Suprapubic skin (tissue), 4 donors: Measurements from ENCODE around the gene SETD2. TPM values are rescaled to one million over a fixed set of nuclear protein-coding genes. Genes with fewer than 3 reads are reported as not detected.
"Not testable (repeated sequence)": the region's sequence is repeated elsewhere in the genome, so short reads cannot be mapped to it uniquely, and the experiment has no call there.

Source experiments
- DNase-seq, 2 donors: peaks; one replicate each; pipeline ENCODE4 v3.0.0-alpha.2; 2019; ENCODE audit warnings: low spot score in 2 of 2
- H3K27ac ChIP-seq: fragments of 200-600 bp; sonication (generic); one replicate; pipeline ENCODE4 v1.5.1; 2019
- H3K27me3 ChIP-seq: fragments of 200-600 bp; sonication (generic); one replicate; pipeline ENCODE4 v1.5.1; 2019
- H3K36me3 ChIP-seq: fragments of 200-600 bp; sonication (generic); one replicate; pipeline ENCODE4 v1.5.1; 2019
- H3K4me1 ChIP-seq: fragments of 200-600 bp; sonication (generic); one replicate; pipeline ENCODE4 v1.5.1; 2019
- H3K4me3 ChIP-seq: fragments of 200-600 bp; sonication (generic); one replicate; pipeline ENCODE4 v1.5.1; 2019; ENCODE audit warnings: mild to moderate bottlenecking
- H3K9me3 ChIP-seq: fragments of 200-600 bp; sonication (generic); one replicate; pipeline ENCODE4 v1.5.1; 2019
- CTCF ChIP-seq, 2 donors: fragments of 200-600 bp in 1 of 2; fragments of 450-650 bp in 1 of 2; sonication (generic) in 1 of 2; IDR thresholded peaks; one replicate each; pipeline ENCODE4 v1.5.1; 2016 to 2019; ENCODE audit warnings: antibody characterized with exemption in 2 of 2, mild to moderate bottlenecking in 1 of 2, moderate library complexity in 1 of 2
- EP300 ChIP-seq: sonication (generic); formaldehyde crosslinking; IDR thresholded peaks from one replicate; pipeline ENCODE4 v1.6.1; 2017; ENCODE audit warnings: antibody characterized with exemption
- POLR2A ChIP-seq, 2 donors: fragments of 450-650 bp; IDR thresholded peaks; one replicate each; pipeline ENCODE4 v1.6.1; 2017; ENCODE audit warnings: antibody characterized with exemption in 2 of 2, mild to moderate bottlenecking in 2 of 2, moderate library complexity in 2 of 2
- POLR2AphosphoS5 ChIP-seq, 3 donors: sonication (generic); formaldehyde crosslinking; IDR thresholded peaks; one replicate each; pipeline ENCODE4 v1.6.1; 2017; ENCODE audit warnings: antibody characterized with exemption in 3 of 3
- WGBS: methylation state at CpG from one replicate; pipeline ENCODE4 v1.1.5; 2018; 5-methylcytosine and 5-hydroxymethylcytosine counted together
- total RNA-seq, 4 donors: library from RNA; depleted of rRNA; stranded (reverse); fragments of >200 nt; gene quantifications; one replicate each; pipeline ENCODE4 v1.1.0, GENCODE V29; 2016

Gene SETD2
- total RNA-seq, 4 donors from 2014 or later, result 41.4 to 78.6 (median 53.4) TPM

DNA sequence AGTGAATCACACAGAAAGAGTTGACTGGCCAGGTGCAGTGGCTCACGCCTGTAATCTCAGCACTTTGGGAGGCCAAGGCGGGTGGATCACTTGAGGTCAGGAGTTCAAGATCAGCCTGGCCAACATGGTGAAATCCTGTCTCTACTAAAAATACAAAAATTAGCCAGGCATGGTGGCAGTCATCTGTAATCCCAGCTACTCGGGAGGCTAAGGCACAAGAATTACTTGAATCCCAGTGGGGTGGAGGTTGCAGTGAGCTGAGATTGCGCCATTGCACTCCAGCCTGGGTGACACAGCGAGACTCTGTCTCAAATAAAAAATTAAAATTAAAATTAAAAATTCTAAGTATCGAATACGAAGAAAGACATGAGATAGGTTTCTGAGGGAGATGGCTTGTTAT lies 23.4 kb downstream of the SETD2 start:
- not testable (repeated sequence) for H3K4me1 ChIP-seq, H3K9me3 ChIP-seq
- 80% methylated on average over 7 of the region's 7 CpGs for WGBS

DNA sequence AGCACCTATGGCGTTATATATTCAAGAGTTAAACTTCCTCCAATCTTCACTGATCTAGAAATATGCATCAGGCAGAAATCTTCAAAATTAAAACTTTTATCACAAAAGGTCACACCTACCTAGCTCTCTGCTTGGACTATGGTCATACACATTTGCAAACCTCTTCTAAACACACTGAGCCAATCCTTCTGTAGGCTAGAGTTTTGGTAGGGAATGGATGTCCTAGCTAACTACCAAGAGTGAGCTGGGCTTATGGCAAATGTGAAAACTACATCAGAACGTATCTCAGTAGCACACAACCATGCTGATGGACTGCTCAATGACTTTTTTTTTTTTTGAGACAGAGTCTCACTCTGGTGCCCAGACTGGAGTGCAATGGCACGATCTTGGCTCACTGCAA lies 29.6 kb downstream of the SETD2 start:
- Histone ChIP-seq H3K36me3 (no peaks in the 10 kb centered on the region), H3K27ac (no peak overlapping the region), H3K27me3 (no peaks in the 10 kb centered on the region), H3K9me3 (no peaks in the 10 kb centered on the region), H3K4me3 (no peak overlapping the region), H3K4me1 (peaks cover 13% of the 10 kb centered on the region)
- WGBS, result 72% methylated on average over 3 of the region's 3 CpGs
- no peak for DNase-seq
- no peak for TF ChIP-seq EP300
- TF ChIP-seq CTCF (IDR thresholded peaks at IDR 0.05), result no peak
- no peak for TF ChIP-seq POLR2A (IDR thresholded peaks at IDR 0.05)
- no peak for TF ChIP-seq POLR2AphosphoS5 (IDR thresholded peaks at IDR 0.05)

More for the DNA sequence above, 23.4 kb downstream of the SETD2 start:
- H3K4me3 ChIP-seq, DNase-seq, H3K27ac ChIP-seq, H3K36me3 ChIP-seq, H3K27me3 ChIP-seq: not testable (repeated sequence)

GRCh38 chr3:47133641-47134040 lies 30.3 kb downstream of the SETD2 start:
- no peak for DNase-seq
- Histone ChIP-seq H3K4me1 (peaks cover 13% of the 10 kb centered on the region), H3K27me3 (no peaks in the 10 kb centered on the region), H3K36me3 (no peaks in the 10 kb centered on the region), H3K4me3 (no peak overlapping the region), H3K27ac (no peak overlapping the region), H3K9me3 (no peaks in the 10 kb centered on the region)
- TF ChIP-seq CTCF (IDR thresholded peaks at IDR 0.05), result no peak
- TF ChIP-seq EP300, result no peak
- TF ChIP-seq POLR2A (IDR thresholded peaks at IDR 0.05), result no peak
- no peak for TF ChIP-seq POLR2AphosphoS5 (IDR thresholded peaks at IDR 0.05)
- 84% methylated on average over 3 of the region's 3 CpGs for WGBS

DNA sequence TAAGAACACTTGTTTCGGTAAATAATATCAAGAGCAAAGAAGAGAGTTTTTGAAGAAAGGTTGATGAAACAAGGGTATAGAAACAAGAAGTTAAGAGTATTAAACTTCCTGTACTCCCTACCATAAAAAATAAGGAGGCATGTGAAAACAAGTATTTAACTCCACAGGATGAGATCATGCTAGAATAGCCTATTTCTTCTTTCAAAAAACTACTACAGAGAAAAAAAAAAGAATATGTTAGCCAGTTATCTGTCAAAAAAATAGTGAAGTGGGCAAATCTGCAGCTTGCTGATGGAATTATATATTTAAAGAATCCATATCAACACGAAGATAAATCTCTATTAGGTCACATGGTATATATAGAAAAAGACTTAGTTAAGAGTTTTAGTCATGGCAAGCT lies 33.4 kb downstream of the SETD2 start:
- Histone ChIP-seq H3K27ac (no peak overlapping the region), H3K27me3 (no peaks in the 10 kb centered on the region), H3K4me3 (no peak overlapping the region), H3K9me3 (no peaks in the 10 kb centered on the region), H3K36me3 (no peaks in the 10 kb centered on the region), H3K4me1 (peaks cover 13% of the 10 kb centered on the region)
- no peak for TF ChIP-seq CTCF (IDR thresholded peaks at IDR 0.05)
- no peak for TF ChIP-seq POLR2AphosphoS5 (IDR thresholded peaks at IDR 0.05)
- TF ChIP-seq POLR2A (IDR thresholded peaks at IDR 0.05), result no peak
- TF ChIP-seq EP300, result no peak
- 64% methylated on average over 2 of the region's 2 CpGs for WGBS
- no peak for DNase-seq

- TF ChIP-seq POLR2A (IDR thresholded peaks at IDR 0.05) (no peak), EP300 (no peak), CTCF (IDR thresholded peaks at IDR 0.05) (no peak)
- H3K27ac ChIP-seq, result no peak overlapping the region
- no peaks in the 10 kb centered on the region for H3K4me1 ChIP-seq
- DNase-seq, result no peak
- peaks cover 13% of the 10 kb centered on the region for H3K36me3 ChIP-seq
- H3K27me3 ChIP-seq, result no peaks in the 10 kb centered on the region
- 69% methylated on average over 4 of the region's 4 CpGs for WGBS
- no peaks in the 10 kb centered on the region for H3K9me3 ChIP-seq
- no peak overlapping the region for H3K4me3 ChIP-seq
These were observed 35.8 kb downstream of the SETD2 start for GRCh38 chr3:47128137-47128536.

DNA sequence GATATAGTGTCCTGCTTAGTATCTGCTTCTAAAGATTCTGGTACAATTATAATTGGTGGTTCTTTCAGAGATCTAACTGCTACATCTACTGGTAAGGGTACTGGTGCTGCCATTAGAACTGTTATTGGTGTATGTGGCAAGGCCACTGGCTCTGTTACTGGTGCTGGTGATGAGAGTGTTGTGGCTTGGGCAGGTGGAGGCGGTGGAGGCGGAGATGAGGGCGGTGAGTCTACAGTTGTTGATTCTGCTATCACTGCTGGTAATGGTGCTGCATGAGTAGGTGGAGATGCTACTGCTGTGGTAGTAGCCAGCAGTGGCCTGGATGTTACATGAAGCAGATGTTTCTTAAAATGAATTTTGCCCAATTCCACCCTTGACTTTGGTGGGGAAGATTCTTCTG lies 40.1 kb downstream of the SETD2 start:
- Histone ChIP-seq H3K27ac (no peak overlapping the region), H3K4me3 (no peak overlapping the region), H3K9me3 (no peaks in the 10 kb centered on the region), H3K4me1 (no peaks in the 10 kb centered on the region), H3K27me3 (no peaks in the 10 kb centered on the region), H3K36me3 (peaks cover 45% of the 10 kb centered on the region)
- WGBS, result 98% methylated on average over 3 of the region's 3 CpGs
- TF ChIP-seq POLR2A (IDR thresholded peaks at IDR 0.05) (no peak), CTCF (IDR thresholded peaks at IDR 0.05) (no peak), POLR2AphosphoS5 (IDR thresholded peaks at IDR 0.05) (no peak), EP300 (no peak)
- no peak for DNase-seq
